GM19099 (cell line): ENCODE results near the gene ARFRP1.

Experiments used
- POLR2A ChIP-seq: IDR thresholded peaks from 3 replicates; pipeline ENCODE4 v1.6.1; 2011; ENCODE audit warnings: low read depth; ENCODE audit not compliant: insufficient read length; ENCODE audit errors: extremely low read depth

ARFRP1 gene

DNA sequence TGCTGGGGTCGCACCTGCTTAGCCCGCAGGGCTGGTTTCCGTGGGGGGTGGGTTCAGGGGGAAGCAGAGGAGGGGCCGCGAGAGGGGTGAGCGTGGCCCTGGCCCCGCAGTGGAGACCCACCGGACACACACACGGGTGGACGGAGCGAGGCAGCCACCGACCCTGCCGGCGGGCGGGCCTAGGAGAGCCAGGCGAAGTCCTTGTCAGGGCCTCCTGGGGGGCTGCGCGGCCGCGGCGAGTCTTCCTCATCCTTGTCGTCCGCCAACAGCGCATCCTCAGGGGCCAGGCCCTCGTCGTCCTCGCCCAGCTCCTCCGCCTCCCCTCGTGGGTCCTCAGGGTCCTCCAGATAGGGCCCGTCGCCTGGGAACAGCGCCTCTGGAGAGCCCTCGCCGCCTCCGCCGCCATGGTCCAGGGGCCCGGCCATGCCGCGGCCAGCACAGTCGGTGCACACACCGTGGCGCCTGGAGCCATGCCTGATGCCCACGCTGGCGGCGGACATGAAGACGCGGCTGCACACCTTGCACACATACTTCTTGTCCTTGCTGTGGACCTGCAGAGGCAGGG lies 39.1 kb upstream of the ARFRP1 start:
- no peak for TF ChIP-seq POLR2A

DNA sequence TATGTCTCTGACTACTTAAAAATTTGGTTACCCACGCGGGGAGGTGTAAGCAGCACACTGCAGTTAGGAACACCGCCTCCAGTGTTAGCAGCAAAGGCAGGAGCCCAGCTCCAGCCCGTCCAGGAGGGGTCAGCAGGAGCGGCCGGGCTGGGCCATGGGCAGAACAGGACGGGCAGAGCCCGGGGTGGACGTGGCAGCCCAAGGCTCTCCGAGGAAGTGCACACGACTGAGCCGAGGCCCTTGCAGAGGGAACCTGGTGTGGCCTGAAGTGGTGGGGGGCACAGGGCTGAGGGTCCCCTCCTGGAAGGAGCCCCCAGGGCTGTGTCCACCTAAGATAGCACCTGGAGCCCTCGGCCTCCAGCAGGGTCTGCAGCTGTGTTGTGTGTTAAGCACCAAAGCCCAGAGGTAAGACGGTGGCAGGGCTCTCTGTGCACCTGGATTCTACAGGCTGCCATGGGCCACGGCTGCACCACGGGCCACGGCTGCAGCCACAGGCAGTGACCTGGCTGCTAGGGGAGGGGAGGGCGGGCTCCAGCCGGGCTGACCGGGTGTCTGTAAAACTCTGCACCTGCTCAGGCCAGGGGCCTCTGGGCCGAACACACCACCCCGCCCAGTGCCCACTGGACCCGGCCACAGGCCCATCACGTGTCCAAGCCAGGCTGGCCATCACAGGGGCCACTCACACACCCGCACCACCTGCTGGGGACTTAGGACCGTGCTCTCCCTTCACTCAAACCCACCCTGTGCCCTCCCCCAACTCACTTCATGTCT lies 38.4 kb upstream of the ARFRP1 start:
- no peak for TF ChIP-seq POLR2A

GRCh38 chr20:63745424-63745805 lies 37.6 kb upstream of the ARFRP1 start:
- no peak for TF ChIP-seq POLR2A

DNA sequence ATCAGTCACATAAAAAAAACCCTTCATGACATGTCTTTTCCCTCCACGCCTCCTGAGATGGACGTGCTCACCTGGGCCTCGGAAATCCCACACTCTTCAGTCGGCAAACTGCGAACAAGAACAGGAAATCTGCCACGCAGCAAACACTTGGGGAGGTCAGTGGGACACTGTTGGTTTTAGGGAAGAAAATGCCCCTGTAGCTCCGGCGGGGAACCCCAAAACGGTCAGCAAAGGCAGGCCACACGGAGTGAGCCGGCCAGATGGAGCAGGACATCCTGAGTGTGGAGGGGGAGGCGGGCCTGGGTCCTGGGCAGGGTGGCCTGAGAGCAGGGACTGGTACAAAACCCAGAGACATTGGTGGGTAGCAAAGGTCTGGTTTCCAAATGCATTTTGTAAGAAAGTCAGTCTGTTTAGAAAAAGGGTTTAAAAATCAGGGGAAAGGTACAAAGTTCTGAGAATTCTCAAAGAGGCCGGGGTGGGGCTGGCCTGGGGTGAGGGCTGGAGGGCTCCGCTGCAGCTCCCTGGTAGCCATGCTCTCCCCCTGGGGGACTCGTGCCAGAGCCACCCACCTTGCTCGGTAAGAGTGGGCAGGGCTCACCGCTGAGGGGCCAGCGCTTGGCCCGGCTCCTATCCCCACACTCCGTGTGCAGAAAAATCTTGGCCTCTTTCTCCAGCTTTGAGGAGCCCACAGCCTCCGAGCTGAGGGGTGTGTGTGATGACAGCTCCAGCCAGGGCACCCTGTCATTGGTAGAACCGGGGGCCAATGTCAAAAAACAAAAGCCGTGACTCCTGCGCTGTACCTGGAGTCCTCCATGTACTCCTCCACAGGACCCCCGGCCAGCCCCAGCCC lies 37.0 kb upstream of the ARFRP1 start:
- TF ChIP-seq POLR2A, result no peak

DNA sequence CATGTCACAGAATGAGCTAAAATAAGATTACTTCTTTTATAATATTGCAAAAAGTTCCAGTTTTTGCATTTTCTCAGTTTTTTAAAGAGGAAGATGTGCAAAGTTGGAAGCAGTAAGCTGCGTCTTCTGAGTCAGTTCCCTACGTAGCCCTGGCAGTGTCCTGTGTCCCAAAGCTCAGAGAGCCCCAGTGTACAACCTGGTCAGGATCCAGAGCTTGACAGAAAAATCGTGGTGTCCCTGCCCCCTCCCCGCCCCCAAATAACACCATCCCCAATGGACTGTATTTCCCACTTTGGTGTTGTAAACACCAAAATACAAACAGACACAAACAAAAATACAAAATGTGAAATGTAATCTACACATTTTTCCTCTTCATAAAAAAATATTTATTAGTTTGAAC lies 36.4 kb upstream of the ARFRP1 start:
- no peak for TF ChIP-seq POLR2A

GRCh38 chr20:63743210-63743970 lies 35.6 kb upstream of the ARFRP1 start:
- no peak for TF ChIP-seq POLR2A

GRCh38 chr20:63742381-63743024 lies 34.7 kb upstream of the ARFRP1 start:
- TF ChIP-seq POLR2A, result no peak

DNA sequence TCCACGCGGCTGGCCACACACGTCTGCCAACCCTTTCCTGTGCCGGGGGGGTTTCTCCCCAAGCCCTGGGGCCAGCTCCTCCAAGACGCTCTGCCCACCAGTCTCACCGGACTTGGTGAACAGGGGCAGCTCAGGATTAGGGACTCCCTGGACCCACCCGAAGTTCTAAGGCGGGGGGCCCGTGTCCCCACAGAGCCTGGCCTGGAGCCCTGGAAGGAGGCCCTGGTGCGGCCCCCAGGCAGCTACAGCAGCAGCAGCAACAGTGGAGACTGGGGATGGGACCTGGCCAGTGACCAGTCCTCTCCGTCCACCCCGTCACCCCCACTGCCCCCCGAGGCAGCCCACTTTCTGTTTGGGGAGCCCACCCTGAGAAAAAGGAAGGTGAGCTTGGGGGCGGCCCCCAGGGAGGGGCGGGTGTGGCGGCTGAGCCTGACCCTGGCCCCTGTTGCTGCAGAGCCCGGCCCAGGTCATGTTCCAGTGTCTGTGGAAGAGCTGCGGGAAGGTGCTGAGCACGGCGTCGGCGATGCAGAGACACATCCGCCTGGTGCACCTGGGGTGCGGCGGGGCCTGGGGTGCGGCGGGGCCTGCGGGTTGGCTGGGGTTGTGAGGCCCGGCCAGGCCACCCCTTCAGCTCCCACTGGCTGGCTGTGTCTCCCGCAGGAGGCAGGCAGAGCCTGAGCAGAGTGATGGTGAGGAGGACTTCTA lies 34.1 kb upstream of the ARFRP1 start:
- no peak for TF ChIP-seq POLR2A

- no peak for TF ChIP-seq POLR2A
Observed at GRCh38 chr20:63741354-63741675, 33.5 kb upstream of the ARFRP1 start.

GRCh38 chr20:63740627-63741353 lies 33.0 kb upstream of the ARFRP1 start:
- no peak for TF ChIP-seq POLR2A

DNA sequence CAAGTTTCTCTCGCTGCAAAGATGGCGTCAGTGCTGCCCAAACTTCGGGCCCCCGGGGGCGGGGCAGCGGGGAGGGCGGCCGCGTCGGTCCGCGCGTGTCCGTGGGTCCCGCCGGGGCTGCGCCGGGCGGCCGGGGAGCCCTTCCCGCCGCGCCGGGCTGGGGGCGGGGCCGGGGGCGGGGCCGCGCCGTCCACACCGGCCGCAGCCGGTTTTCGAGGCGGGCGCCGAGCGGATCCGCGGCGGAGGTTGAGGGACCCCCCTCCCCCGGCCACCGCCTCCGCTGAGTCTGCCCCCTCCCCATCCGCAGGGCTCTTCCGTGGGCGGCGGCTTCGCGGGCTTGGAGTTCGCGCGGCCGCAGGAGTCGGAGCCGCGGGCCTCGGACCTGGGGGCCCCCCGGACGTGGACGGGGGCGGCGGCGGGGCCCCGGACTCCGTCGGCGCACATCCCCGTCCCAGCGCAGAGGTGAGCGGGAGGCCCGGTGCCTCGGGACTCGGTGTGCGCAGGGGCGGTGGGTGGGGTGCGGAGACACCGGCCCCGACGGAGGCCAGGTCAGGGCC lies 32.4 kb upstream of the ARFRP1 start:
- TF ChIP-seq POLR2A, result peak; percentile 34

DNA sequence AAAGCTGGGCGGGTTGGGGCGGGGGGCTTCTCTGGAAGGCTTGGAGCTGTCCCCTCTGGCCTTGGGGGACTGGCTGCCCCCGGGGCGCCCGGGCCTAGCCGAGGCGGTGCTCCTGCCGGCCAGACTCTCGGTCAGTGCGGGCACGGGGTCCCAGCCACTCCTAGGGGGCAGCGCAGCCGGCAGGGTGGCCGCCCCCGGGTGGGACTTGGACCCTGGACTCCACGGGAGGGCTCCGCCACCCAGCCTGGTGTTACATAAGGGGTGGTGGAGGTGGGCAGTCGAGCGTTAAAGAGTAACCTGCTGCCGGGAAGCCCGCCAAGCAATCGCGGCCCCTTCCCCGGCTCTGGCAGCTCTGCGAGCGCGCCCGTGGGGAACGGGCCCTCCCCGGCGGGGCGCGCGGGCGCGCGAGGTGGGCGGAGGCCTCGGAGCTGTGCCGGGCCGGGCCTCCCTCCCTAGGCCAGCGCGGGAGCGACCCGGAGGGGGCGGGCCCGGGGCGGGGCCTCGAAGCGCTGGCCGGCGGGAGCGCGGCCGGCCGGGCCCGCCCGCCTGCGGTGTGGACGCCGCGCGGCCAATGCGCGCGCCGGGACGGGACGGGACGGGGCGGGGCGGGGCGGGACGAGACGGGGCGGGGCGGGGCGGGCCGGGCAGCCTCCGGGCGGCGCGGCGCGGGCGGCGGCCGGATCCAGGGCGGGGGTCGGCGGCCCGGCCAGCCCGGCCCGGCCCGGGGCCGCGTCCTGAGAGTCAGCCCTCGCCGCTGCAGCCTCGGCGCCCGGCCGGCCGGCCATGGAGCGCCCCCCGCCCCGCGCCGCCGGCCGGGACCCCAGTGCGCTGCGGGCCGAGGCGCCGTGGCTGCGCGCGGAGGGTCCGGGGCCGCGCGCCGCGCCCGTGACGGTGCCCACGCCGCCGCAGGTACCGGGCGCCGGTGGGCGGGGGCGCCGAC lies 31.6 kb upstream of the ARFRP1 start, which contains the start of gene SLC2A4RG:
TSS of gene SLC2A4RG (plus strand) at position 647 of the 940 bp plus-strand sequence. CDS start at position 784, 137 bp downstream.
- TF ChIP-seq POLR2A, result no peak
